H1 (cell line): Measurements from ENCODE around the gene PES1. TPM values are rescaled to one million over a fixed set of nuclear protein-coding genes. Genes with fewer than 3 reads are reported as not detected.

ENCODE experiments used
- polyA plus RNA-seq, 7 experiments: library from polyadenylated mRNA; depleted of rRNA in 3 of 7; stranded (reverse) in 5 of 7; unstranded in 2 of 7; fragments of >200 nt in 5 of 7; fragments of 200-250 nt in 2 of 7; gene quantifications; 1 replicate in 5 of 7; 2 replicates in 1 of 7; 4 replicates in 1 of 7; pipeline versions ENCODE4 v1.2.1 to v1.2.3, GENCODE V29; 2011 to 2013; ENCODE audit warnings: missing spikeins in 2 of 7, mixed read lengths in 2 of 7
- total RNA-seq: library from RNA; stranded (reverse); fragmentation: NEBNext Ultra II Directional; extraction: Animal tissue kit (Norgen Biotek cat#: 25700); gene quantifications from 2 replicates; pipeline ENCODE4 v1.2.1, GENCODE V29; 2021
- TF ChIP-seq, protein P1 (sequence below), 3 experiments: IDR thresholded peaks; 1 replicate in 2 of 3; 2 replicates in 1 of 3; pipeline versions ENCODE4 v1.5.1 to v1.6.1; 2011; ENCODE audit warnings: low read length in 3 of 3, mild to moderate bottlenecking in 3 of 3, inconsistent platforms in 2 of 3, low read depth in 1 of 3, moderate library complexity in 1 of 3; ENCODE audit not compliant: insufficient read depth in 1 of 3; ENCODE audit errors: control extremely low read depth in 1 of 3

The PES1 gene
- total and polyA plus RNA-seq, 2 of the 8 experiments (the other 6 are each of a cell fraction or from before 2014, with no cell fraction given): 121 to 191 TPM

DNA sequence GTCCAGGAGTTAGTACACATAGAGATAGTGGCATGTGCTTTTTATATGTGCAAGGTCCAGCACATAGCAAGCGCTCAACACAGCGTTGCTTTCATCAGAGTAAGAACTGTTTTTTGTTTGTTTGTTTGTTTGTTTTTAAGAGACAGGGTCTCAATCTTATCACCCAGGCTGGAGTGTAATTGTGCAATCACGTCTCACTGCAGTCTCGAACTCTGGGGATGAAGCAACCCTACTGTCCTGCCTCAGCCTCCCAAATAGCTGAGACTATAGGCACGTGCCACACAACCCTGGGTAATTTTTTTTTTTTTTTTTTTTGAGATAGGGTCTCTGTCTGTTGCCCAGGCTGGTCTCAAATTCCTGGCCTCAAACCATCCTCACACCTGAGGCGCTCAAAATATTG is 26.1 kb upstream of the PES1 start (continued):
- TF ChIP-seq, protein P1, sequence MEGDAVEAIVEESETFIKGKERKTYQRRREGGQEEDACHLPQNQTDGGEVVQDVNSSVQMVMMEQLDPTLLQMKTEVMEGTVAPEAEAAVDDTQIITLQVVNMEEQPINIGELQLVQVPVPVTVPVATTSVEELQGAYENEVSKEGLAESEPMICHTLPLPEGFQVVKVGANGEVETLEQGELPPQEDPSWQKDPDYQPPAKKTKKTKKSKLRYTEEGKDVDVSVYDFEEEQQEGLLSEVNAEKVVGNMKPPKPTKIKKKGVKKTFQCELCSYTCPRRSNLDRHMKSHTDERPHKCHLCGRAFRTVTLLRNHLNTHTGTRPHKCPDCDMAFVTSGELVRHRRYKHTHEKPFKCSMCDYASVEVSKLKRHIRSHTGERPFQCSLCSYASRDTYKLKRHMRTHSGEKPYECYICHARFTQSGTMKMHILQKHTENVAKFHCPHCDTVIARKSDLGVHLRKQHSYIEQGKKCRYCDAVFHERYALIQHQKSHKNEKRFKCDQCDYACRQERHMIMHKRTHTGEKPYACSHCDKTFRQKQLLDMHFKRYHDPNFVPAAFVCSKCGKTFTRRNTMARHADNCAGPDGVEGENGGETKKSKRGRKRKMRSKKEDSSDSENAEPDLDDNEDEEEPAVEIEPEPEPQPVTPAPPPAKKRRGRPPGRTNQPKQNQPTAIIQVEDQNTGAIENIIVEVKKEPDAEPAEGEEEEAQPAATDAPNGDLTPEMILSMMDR (IDR thresholded peaks at IDR 0.05; ENCODE audit: control extremely low read depth in 1 of 3, insufficient read depth in 1 of 3, low read depth in 1 of 3, low read length in 3 of 3): no peak
- TF ChIP-seq, all 59 proteins: peak for 0
